ENCODE results near the gene CDC5L.

The CDC5L gene

DNA sequence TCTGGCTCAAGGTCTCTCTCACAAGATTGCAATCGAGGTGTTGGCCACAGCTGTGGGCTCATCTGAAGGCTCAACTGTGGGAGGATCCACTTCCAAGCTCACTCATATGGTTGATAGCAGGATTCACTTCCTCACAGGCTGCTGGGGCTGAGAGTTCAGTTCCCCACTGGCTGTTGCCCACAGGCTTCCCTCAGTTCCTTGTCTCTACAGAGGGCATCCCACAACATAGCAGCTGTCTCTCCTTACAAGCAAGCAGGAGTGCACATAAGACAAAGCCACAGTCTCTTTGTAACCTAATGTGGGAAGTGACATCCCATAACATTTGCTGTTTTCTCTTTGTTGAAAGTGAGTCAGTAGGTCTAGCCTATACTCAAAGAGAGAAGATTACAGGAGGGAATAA is 31.0 kb upstream of the CDC5L start:
- H3K4me2 ChIP-seq (ENCODE audit: low read length) = no peak overlapping the region
- H3K4me1 ChIP-seq (ENCODE audit: insufficient read depth, low read length, severe bottlenecking) = no peaks in the 10 kb centered on the region
- H3F3A ChIP-seq (ENCODE audit: insufficient read depth, low read length) = no peaks in the 10 kb centered on the region
- H3K36me3 ChIP-seq (ENCODE audit: insufficient read depth, low read length) = no peaks in the 10 kb centered on the region
- no peak overlapping the region for H3K4me3 ChIP-seq (ENCODE audit: low read depth, low read length, poor library complexity, severe bottlenecking)
- no peak overlapping the region for H3K27ac ChIP-seq (ENCODE audit: low read depth, low read length, poor library complexity, severe bottlenecking)
- no peak overlapping the region for H2AFZ ChIP-seq (ENCODE audit: low read length)
- no peaks in the 10 kb centered on the region for H3K27me3 ChIP-seq (ENCODE audit: insufficient read depth, low read length)
- TF ChIP-seq, protein P1, sequence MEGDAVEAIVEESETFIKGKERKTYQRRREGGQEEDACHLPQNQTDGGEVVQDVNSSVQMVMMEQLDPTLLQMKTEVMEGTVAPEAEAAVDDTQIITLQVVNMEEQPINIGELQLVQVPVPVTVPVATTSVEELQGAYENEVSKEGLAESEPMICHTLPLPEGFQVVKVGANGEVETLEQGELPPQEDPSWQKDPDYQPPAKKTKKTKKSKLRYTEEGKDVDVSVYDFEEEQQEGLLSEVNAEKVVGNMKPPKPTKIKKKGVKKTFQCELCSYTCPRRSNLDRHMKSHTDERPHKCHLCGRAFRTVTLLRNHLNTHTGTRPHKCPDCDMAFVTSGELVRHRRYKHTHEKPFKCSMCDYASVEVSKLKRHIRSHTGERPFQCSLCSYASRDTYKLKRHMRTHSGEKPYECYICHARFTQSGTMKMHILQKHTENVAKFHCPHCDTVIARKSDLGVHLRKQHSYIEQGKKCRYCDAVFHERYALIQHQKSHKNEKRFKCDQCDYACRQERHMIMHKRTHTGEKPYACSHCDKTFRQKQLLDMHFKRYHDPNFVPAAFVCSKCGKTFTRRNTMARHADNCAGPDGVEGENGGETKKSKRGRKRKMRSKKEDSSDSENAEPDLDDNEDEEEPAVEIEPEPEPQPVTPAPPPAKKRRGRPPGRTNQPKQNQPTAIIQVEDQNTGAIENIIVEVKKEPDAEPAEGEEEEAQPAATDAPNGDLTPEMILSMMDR (IDR thresholded peaks at IDR 0.05; ENCODE audit: low read length) = no peak
- no peak for TF ChIP-seq EZH2 (IDR thresholded peaks at IDR 0.05; ENCODE audit: borderline replicate concordance, low read length)
- no peaks in the 10 kb centered on the region for H3K9me3 ChIP-seq (ENCODE audit: low read length)
- H3K9ac ChIP-seq (ENCODE audit: low read length) = no peak overlapping the region
- H4K20me1 ChIP-seq (ENCODE audit: insufficient read depth, low read length) = no peaks in the 10 kb centered on the region
- no peaks in the 10 kb centered on the region for H3K79me2 ChIP-seq (ENCODE audit: insufficient read depth, low read length)
- no peaks in the 10 kb centered on the region for H3K9me2 ChIP-seq (ENCODE audit: low read depth, low read length)

DNA sequence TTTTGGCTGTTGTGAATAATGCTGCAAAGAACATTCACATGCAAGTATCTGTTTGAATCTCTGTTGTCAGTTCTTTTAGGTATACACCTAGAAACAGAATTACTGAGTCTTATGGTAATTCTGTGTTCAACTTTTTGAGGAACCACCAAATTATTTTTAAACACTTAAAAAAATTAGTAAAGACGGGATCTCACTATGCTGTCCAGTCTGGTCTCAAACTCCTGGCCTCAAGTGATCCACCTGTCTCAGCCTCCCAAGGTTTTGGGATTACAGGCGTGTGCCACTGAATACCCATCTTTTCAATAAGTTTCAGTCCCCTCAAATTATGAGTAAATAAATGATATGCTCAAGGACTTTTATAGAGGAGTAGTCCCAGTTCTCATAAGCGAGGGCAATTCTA is 27.5 kb upstream of the CDC5L start:
- H3K9me2 ChIP-seq (ENCODE audit: low read depth, low read length) = no peaks in the 10 kb centered on the region
- H3K9ac ChIP-seq (ENCODE audit: low read length) = no peak overlapping the region
- no peaks in the 10 kb centered on the region for H3K36me3 ChIP-seq (ENCODE audit: insufficient read depth, low read length)
- no peaks in the 10 kb centered on the region for H3K27me3 ChIP-seq (ENCODE audit: insufficient read depth, low read length)
- no peaks in the 10 kb centered on the region for H3K4me1 ChIP-seq (ENCODE audit: insufficient read depth, low read length, severe bottlenecking)
- H4K20me1 ChIP-seq (ENCODE audit: insufficient read depth, low read length) = no peaks in the 10 kb centered on the region
- H3K9me3 ChIP-seq (ENCODE audit: low read length) = no peaks in the 10 kb centered on the region
- no peak overlapping the region for H3K4me3 ChIP-seq (ENCODE audit: low read depth, low read length, poor library complexity, severe bottlenecking)
- H2AFZ ChIP-seq (ENCODE audit: low read length) = no peak overlapping the region
- TF ChIP-seq EZH2 (IDR thresholded peaks at IDR 0.05; ENCODE audit: borderline replicate concordance, low read length) = no peak
- TF ChIP-seq, protein P1 (IDR thresholded peaks at IDR 0.05; ENCODE audit: low read length) = no peak
- no peak overlapping the region for H3K27ac ChIP-seq (ENCODE audit: low read depth, low read length, poor library complexity, severe bottlenecking)
- no peak overlapping the region for H3K4me2 ChIP-seq (ENCODE audit: low read length)
- no peaks in the 10 kb centered on the region for H3F3A ChIP-seq (ENCODE audit: insufficient read depth, low read length)
- no peaks in the 10 kb centered on the region for H3K79me2 ChIP-seq (ENCODE audit: insufficient read depth, low read length)

DNA sequence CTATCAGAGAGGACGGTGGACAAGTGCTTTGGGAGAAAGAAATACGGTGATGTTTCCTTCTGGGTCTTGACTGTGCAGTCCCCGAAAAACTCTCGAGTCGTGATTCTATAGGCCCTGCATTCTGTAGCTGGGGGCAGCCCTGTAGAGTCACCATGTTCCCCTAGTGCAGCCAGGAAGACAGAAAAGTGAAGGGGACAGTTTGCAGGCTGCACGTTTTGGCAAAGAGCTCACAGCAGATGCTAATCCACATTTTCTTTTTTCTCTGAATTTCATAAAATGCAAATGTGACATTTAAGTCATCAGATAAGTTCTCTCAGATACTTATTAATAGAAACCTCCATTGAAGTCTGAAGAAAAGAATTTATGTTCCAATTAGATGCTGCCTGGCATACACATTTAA is 25.6 kb upstream of the CDC5L start:
- Histone ChIP-seq H2AFZ (ENCODE audit: low read length) (no peak overlapping the region), H3K4me1 (ENCODE audit: insufficient read depth, low read length, severe bottlenecking) (no peaks in the 10 kb centered on the region), H4K20me1 (ENCODE audit: insufficient read depth, low read length) (no peaks in the 10 kb centered on the region), H3K27ac (ENCODE audit: low read depth, low read length, poor library complexity, severe bottlenecking) (no peak overlapping the region), H3K9ac (ENCODE audit: low read length) (no peak overlapping the region), H3K9me2 (ENCODE audit: low read depth, low read length) (no peaks in the 10 kb centered on the region), H3K36me3 (ENCODE audit: insufficient read depth, low read length) (no peaks in the 10 kb centered on the region), H3F3A (ENCODE audit: insufficient read depth, low read length) (no peaks in the 10 kb centered on the region), H3K27me3 (ENCODE audit: insufficient read depth, low read length) (no peaks in the 10 kb centered on the region), H3K79me2 (ENCODE audit: insufficient read depth, low read length) (no peaks in the 10 kb centered on the region), H3K4me3 (ENCODE audit: low read depth, low read length, poor library complexity, severe bottlenecking) (no peak overlapping the region), H3K9me3 (ENCODE audit: low read length) (no peaks in the 10 kb centered on the region), H3K4me2 (ENCODE audit: low read length) (no peak overlapping the region)
- TF ChIP-seq, protein P1 (IDR thresholded peaks at IDR 0.05; ENCODE audit: low read length) = no peak

All from OCI-LY1 (cell line).